ENCODE results near the gene SELPLG. TPM values are rescaled to one million over a fixed set of nuclear protein-coding genes. Genes with fewer than 3 reads are reported as not detected.

Gene SELPLG
- total and polyA plus RNA-seq, 2 donors (not counting 1 experiment from before 2014, with no cell fraction given): 6.1 to 8.0 TPM

DNA sequence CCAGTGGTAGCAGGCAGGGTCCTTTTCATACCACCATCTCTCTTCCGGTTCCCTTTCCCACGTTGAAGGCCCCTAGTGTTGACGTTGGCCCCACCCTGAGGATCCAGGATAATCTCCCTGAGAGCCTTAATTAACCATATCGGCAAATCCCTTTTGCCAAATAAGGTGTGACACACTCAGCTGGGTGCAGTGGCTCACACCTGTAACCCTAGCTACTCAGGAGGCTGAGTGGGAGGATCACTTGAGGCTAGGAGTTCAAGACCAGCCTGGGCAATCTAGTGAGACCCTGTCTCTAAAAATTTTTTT is 33.0 kb downstream of the SELPLG start:
- Histone ChIP-seq H2AFZ (ENCODE audit: insufficient read depth, low read depth, low read length, poor library complexity, severe bottlenecking) (no peak overlapping the region), H4K20me1 (ENCODE audit: control insufficient read depth, insufficient read depth, low read length, poor library complexity, severe bottlenecking) (no peaks in the 10 kb centered on the region), H3K27me3 (replicated peaks in 1 of 4; ENCODE audit: control extremely low read depth in 1 of 4, control insufficient read depth in 3 of 4, insufficient read depth in 4 of 4, low read length in 3 of 4) (no peaks in the 10 kb centered on the region), H3K79me2 (ENCODE audit: control insufficient read depth, insufficient read depth, low read length) (no peaks in the 10 kb centered on the region), H3K4me3 (ENCODE audit: control extremely low read depth in 1 of 5, extremely low read depth in 1 of 5, insufficient read depth in 1 of 5, low read depth in 2 of 5, low read length in 4 of 5) (no peak overlapping the region), H3K27ac (ENCODE audit: low read length in 2 of 2) (no peak overlapping the region), H3K4me2 (replicated peaks; ENCODE audit: low read depth, low read length, poor library complexity, severe bottlenecking) (no peak overlapping the region), H3K36me3 (replicated peaks in 1 of 2; ENCODE audit: control extremely low read depth in 1 of 2, control insufficient read depth in 1 of 2, extremely low read depth in 1 of 2, insufficient read depth in 2 of 2, low read length in 1 of 2) (no peaks in the 10 kb centered on the region), H3K9ac (ENCODE audit: low read length) (no peak overlapping the region), H3K9me3 (ENCODE audit: control extremely low read depth in 1 of 3, control insufficient read depth in 2 of 3, insufficient read depth in 1 of 3, low read length in 2 of 3) (no peaks in the 10 kb centered on the region), H3K4me1 (ENCODE audit: control insufficient read depth in 2 of 2, insufficient read depth in 2 of 2, low read length in 2 of 2) (no peaks in the 10 kb centered on the region)
- intact Hi-C loops (cut with micrococcal nuclease): no loop called here
- Mint-ChIP-seq H3K4me1 (no peaks in the 10 kb centered on the region), H3K27me3 (no peaks in the 10 kb centered on the region), H3K4me3 (no peak overlapping the region), H3K9me3 (ENCODE audit: insufficient read depth) (no peaks in the 10 kb centered on the region), H3K27ac (peak overlapping the region; percentile 37)
- CTCF ChIA-PET: interaction anchor here (1.0 kb wide), 1 partner anchor 18 kb away, joined by 3 read pairs; no protein-coding TSS in a partner anchor
- WGBS (ENCODE audit: insufficient coverage): 79% methylated on average over 4 of the region's 4 CpGs
- no peak for ATAC-seq (ENCODE audit: low read depth)
- no peak for DNase-seq
- TF ChIP-seq EZH2 (IDR thresholded peaks at IDR 0.05; ENCODE audit: borderline replicate concordance, insufficient read depth, low read depth, low read length, poor library complexity, severe bottlenecking): no peak
- TF ChIP-seq, protein P1, sequence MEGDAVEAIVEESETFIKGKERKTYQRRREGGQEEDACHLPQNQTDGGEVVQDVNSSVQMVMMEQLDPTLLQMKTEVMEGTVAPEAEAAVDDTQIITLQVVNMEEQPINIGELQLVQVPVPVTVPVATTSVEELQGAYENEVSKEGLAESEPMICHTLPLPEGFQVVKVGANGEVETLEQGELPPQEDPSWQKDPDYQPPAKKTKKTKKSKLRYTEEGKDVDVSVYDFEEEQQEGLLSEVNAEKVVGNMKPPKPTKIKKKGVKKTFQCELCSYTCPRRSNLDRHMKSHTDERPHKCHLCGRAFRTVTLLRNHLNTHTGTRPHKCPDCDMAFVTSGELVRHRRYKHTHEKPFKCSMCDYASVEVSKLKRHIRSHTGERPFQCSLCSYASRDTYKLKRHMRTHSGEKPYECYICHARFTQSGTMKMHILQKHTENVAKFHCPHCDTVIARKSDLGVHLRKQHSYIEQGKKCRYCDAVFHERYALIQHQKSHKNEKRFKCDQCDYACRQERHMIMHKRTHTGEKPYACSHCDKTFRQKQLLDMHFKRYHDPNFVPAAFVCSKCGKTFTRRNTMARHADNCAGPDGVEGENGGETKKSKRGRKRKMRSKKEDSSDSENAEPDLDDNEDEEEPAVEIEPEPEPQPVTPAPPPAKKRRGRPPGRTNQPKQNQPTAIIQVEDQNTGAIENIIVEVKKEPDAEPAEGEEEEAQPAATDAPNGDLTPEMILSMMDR (IDR thresholded peaks at IDR 0.05): no peak
- POLR2A ChIA-PET: no interaction called here

GRCh38 chr12:108599948-108600701 is 33.6 kb downstream of the SELPLG start:
- ChIA-PET CTCF (interaction anchor here (1.0 kb wide), 1 partner anchor 18 kb away, joined by 3 read pairs; no protein-coding TSS in a partner anchor), POLR2A (no interaction called here)
- no peak for TF ChIP-seq EZH2 (IDR thresholded peaks at IDR 0.05; ENCODE audit: borderline replicate concordance, insufficient read depth, low read depth, low read length, poor library complexity, severe bottlenecking)
- TF ChIP-seq, protein P1 (IDR thresholded peaks at IDR 0.05): no peak
- H3K27me3 Mint-ChIP-seq: no peaks in the 10 kb centered on the region
- Histone ChIP-seq H2AFZ (ENCODE audit: insufficient read depth, low read depth, low read length, poor library complexity, severe bottlenecking) (no peak overlapping the region), H3K9me3 (ENCODE audit: control extremely low read depth in 1 of 3, control insufficient read depth in 2 of 3, insufficient read depth in 1 of 3, low read length in 2 of 3) (no peaks in the 10 kb centered on the region), H3K4me1 (ENCODE audit: control insufficient read depth in 2 of 2, insufficient read depth in 2 of 2, low read length in 2 of 2) (no peaks in the 10 kb centered on the region), H3K27ac (ENCODE audit: low read length in 2 of 2) (no peak overlapping the region), H3K9ac (ENCODE audit: low read length) (no peak overlapping the region), H3K36me3 (replicated peaks in 1 of 2; ENCODE audit: control extremely low read depth in 1 of 2, control insufficient read depth in 1 of 2, extremely low read depth in 1 of 2, insufficient read depth in 2 of 2, low read length in 1 of 2) (no peaks in the 10 kb centered on the region), H3K4me3 (ENCODE audit: control extremely low read depth in 1 of 5, extremely low read depth in 1 of 5, insufficient read depth in 1 of 5, low read depth in 2 of 5, low read length in 4 of 5) (no peak overlapping the region), H4K20me1 (ENCODE audit: control insufficient read depth, insufficient read depth, low read length, poor library complexity, severe bottlenecking) (no peaks in the 10 kb centered on the region), H3K4me2 (replicated peaks; ENCODE audit: low read depth, low read length, poor library complexity, severe bottlenecking) (no peak overlapping the region), H3K27me3 (replicated peaks in 1 of 4; ENCODE audit: control extremely low read depth in 1 of 4, control insufficient read depth in 3 of 4, insufficient read depth in 4 of 4, low read length in 3 of 4) (no peaks in the 10 kb centered on the region), H3K79me2 (ENCODE audit: control insufficient read depth, insufficient read depth, low read length) (no peaks in the 10 kb centered on the region)
- H3K27ac Mint-ChIP-seq: no peak overlapping the region
- DNase-seq: no peak
- H3K4me3 Mint-ChIP-seq: no peak overlapping the region
- no peaks in the 10 kb centered on the region for H3K4me1 Mint-ChIP-seq
- ATAC-seq (ENCODE audit: low read depth): no peak
- intact Hi-C loops (cut with micrococcal nuclease): no loop called here
- H3K9me3 Mint-ChIP-seq (ENCODE audit: insufficient read depth): no peaks in the 10 kb centered on the region
- WGBS (ENCODE audit: insufficient coverage): 88% methylated on average over 7 of the region's 10 CpGs
